Stimulated activated CD8-positive, alpha-beta memory T cell treated with anti-CD3 and anti-CD28 coated beads, Interleukin-12 subunit alpha, Interleukin-12 subunit beta, amount 100 ng/mL, for 24 hours (primary cell): ENCODE data around the gene ZDHHC9.
A peak's percentile ranks its signal among the peaks of the same experiment; 100 is the strongest.

ENCODE experiments used
- DNase-seq: peaks from one replicate; pipeline ENCODE4 v3.0.0-alpha.2; 2020; ENCODE audit errors: extremely low read depth

The ZDHHC9 gene

DNA sequence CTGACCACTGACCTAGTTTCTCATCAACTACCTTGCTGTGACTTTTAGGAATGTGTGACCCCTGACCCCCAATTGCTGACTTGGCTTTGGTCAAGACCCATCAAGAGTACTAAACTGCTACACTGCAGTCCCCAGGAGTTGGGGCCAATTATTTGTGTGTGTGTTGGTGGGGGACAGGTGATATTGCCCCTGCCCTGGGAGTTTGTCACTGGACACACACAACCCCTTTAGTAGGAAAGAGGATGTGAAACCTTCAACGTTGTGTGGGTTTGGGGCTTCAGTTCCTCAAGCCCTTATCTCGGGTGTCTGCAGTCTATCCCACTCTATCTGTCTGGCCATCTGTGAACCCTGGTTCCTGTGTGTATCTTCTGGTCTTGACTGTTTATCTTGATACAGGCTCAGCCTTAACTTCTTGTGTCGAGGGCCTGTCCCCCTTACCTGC lies 57.5 kb downstream of the ZDHHC9 start:
- no peak for DNase-seq

DNA sequence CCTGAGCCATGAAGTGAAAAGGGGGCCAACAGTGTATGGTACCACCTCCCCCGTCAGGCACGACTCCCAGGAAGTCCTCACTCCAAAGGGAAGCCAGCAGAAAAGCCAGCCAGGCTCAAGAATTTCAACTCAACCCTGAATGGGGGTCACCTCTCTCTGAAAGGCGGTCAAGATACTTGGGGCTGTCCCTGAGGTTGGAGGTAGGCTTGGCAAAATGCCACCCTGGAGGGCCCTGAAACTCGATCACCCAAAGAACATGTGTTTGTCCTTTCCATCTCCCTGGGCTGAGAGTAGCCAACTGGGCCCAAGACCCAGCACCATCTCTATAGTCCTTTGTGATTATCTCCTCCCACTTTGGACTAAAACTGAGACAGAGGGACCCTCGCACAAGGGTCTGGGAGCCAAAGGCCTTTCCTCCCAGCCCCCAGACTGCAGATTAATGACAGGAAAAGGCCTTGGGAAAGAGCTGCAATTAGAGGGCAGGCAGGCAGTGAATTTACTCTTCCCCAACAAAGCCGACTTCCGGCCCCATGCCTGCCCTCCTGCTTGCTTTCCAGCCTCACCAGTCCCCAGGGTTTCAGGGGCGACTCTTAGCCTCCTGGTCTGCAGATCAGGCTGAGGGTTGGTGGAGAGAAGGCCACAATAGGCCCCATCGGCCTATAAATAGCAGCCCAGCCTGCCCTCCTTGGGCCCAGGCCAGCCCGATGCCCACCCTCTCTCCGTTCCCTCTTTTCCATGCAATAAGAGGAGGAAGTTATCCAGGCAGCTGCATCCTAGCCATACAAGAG lies 58.3 kb downstream of the ZDHHC9 start:
- no peak for DNase-seq

DNA sequence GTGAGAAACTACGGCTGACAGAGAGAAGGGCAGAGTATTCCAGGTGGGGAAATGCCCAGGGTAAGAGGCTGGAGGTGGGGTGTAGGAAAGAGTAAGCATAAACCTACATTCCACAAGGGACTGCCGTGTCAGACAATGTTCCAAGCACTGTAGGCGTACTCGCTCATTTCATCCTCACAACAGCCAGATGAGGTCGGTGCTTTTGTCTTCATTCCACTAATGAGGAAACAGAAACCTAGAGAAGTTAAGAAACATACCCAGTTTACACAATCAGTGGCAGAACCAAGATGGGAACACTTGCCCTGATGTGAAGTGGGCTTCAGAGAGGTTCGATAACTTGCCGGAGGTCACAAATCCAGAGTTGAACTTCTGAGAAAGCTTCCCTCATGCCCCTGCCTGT lies 59.3 kb downstream of the ZDHHC9 start:
- DNase-seq: no peak

GRCh38 chrX:129783291-129783713 lies 60.4 kb downstream of the ZDHHC9 start:
- no peak for DNase-seq

DNA sequence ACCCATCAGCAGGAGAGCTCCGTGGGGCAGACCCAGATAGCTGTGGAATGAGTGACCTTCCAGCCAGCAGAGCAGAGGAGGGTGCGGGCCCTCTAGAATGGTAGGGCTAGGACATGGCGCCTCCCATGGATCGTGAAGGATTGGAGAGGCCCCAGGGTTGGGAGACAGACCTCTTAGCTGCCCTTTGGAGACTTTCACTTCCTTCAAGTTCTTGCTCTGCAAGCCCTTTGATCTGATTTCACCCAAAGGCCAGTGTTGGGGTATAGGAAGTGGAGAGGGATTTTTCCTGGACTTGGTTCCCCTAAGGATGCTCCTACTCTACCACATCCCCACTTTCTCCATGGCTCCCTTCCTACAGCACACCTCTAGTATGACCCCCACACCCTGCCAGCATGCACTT lies 61.0 kb downstream of the ZDHHC9 start:
- DNase-seq: no peak

DNA sequence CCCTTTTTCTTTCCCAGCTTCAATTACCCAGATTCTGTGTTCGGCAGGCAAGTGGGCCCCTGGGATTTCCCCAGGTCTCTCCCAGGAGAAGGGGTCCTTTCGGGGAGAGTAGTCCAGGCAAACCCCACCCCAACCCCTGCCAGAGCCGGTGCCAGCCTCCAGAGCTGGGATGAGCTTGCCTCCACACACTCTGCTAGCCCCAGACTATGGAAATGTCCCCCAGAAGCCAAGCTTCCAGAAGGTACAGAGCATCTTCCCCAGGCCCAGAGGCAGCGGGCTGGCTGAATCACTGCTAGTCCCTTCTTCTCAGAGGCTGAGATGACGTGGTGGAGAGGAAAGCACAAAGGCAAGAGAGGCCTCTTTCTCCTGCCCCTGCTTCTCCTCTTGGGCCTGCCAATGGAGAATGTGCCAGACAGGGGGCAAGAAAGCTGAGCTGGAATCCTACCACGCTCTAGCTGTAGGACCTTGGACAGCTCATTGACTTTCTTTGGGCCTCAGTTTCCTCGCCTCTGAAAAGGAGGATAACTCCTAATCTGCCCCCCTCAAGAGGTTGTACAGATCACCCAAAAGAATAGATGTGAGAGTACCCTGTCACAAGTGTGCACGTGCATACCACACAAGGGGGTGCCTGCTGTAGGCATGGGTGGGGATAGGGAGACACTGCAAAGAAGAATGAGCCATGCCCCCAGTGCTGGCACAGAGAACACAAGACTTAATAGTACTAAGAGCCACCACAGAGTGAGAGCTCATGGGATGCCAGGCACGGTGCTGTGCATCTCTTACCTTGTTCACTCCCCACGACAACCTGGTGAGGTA lies 61.8 kb downstream of the ZDHHC9 start:
- DNase-seq: no peak

- peak; percentile 61 for DNase-seq
Observed at GRCh38 chrX:129781134-129781672, 62.5 kb downstream of the ZDHHC9 start.

DNA sequence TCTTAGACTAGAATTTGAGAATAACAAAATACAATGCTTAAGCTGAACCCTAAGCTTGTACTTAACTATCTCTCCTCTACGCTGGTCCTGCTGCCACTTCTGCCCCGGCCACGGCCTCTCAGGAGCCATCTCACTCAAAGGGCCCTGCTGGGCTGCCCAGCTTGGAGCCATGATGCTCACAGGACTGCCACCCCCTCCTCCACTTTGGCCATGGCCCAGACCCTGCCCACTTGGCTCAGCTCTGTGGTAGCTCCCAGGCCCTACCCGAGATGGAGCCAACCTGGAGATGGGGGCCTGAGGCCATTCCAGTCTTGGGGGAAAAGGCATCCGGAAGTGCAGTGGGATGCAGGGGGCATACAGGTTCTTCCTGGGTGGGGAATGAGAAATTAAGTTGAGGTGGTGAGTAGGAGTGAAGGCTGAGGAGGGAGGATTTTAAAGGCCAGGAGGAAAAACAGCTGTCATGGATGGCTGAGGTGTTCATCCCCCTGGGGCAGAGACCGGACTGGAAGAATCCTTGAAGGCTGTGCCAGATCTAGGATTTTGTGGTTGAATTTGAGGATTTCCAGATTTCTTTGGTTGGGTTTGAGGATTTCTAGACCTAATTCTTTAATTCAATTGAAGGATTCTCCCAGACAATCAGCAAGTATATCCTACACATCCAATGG lies 63.1 kb downstream of the ZDHHC9 start:
- no peak for DNase-seq

DNA sequence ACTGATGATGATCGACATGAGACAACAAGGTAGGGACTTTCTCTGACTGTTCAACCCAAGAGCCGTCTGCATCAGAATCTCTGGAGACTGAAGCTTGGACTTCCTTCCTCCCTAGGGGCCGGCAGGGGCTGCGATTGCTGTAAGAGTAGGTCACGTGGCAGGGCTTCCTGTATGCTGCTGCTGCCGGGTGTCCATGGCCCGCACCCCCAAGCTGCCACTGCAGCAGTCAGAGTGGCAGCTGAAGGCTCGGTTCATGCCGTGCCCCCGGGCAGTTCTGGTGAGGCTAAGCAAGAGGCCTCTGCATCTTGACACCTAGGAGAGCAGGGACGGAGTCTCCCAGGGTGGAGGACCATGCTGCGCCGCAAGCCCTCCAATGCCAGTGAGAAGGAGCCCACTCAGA lies 63.9 kb downstream of the ZDHHC9 start, which contains the start of gene SASH3:
Gene SASH3, plus strand, starts transcription at position 203 of the 400 bp plus-strand sequence. Its CDS starts 149 bp downstream, at position 352.
- DNase-seq: no peak

- DNase-seq: no peak
Observed at GRCh38 chrX:129779086-129779672, 64.5 kb downstream of the ZDHHC9 start.

DNA sequence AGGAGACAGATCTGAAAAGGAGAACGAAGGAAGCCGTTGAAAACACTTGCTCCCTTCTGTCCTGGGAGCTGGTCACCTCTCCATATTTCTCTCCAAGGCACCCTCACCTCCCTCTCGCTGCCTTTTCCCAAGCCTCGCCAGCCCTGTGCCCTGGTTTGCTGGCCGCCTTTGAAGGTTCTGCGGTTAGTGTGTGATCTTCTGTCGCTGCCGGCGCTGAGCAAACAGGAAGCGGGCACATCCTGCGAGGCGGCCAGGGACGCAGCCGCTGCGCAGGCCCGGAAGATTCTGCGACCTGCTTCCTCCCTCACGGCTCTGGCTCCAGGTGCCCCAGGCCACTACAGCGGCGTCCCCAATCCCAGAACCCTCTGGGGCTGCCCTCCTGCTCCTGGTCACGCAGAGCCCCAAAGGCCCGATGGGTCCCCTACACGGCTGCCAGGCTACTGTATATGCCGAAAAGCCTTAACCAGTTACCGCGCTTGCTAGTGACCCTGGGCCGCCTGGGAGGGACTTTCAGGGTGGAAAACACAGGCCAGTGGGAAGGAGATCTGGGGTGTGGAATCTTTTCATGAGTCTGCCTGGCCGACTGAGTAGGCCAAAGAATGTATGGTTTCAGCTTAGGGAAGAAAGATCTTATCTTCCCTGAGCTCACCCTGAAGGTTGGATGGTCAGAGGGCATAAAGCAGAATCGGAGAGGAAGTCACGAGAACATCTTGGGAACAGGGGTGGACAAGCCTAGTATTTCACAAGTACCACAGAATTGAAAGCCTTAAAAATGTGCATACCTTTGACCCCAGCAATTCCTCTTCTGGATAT lies 66.3 kb downstream of the ZDHHC9 start:
- DNase-seq: no peak

DNA sequence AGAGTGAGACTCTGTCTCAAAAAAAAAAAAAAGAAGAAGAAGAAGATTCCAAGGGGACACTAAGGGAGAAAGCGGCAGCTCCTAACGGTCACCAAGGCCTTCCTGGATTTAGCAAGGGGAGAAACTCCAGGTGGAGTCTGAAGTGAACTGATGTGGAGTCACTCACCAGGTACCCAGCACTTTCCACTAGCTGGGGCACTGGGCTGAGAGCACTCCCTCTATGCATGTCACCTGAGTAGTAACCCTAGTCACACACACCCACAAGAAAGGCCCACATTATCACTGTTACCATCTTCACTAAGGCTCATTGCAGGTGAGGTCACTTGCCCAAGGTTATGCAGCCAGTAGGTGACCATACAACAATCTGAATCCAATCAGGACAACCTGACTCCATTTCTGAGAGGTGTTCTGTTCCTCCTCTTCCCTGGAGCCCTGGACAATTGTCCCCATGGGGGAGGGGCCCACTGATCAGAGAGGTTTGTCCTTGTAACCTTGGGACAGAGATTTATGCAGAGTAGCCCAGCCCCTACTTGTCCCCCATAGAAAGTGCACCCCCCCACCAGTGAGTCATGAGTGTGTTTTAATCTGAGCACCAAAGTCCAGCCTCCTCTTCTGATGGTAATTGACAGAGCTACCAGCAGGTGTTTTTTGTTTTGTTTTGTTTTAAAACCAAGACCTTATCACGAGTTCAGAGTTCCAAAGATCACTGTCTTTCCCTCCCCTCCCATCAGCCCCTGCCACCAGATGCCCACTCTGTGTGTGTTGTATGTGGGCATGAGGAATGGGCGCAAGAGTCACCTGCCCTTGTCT lies 69.8 kb downstream of the ZDHHC9 start:
- no peak for DNase-seq

GRCh38 chrX:129772796-129773431 lies 70.8 kb downstream of the ZDHHC9 start:
- no peak for DNase-seq

- DNase-seq: no peak
Observed at GRCh38 chrX:129771266-129771995, 72.3 kb downstream of the ZDHHC9 start.

- DNase-seq: no peak
Observed at GRCh38 chrX:129769467-129770154, 74.1 kb downstream of the ZDHHC9 start.

- no peak for DNase-seq
Observed at GRCh38 chrX:129768586-129769466, 74.9 kb downstream of the ZDHHC9 start.

- no peak for DNase-seq
Observed at GRCh38 chrX:129768186-129768585, 75.5 kb downstream of the ZDHHC9 start.
